ENCODE measurements around the gene CLIP4. TPM values are rescaled to one million over a fixed set of nuclear protein-coding genes. Genes with fewer than 3 reads are reported as not detected.

The CLIP4 gene
- total RNA-seq, 1 experiment from 2014 or later: 18.2 TPM

DNA sequence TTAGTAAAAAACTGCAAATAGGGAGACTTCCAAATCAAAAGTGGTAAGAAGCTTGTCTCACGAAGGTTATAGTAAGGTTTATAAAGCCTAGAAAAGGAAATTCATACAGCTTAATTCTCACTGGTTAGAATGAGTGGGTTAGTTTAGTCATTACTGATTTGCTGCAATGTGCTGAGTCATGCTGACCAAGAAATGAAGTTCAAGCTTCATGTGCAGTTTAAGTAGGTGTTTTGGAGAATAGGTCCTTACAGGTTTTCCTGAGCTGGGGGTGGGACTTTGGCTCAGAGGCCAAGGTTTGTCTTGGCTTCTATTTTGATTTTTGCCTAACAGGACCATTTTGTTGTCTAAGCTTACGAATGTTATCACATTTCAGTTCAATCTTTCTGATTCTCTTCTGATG, 15.1 kb downstream of the CLIP4 start:
- ChIA-PET POLR2A (ENCODE audit: low non-redundant PET) (no interaction called here), CTCF (no interaction called here)
- no peaks in the 10 kb centered on the region for H3K36me3 ChIP-seq (ENCODE audit: insufficient read depth, low read length, poor library complexity, severe bottlenecking)
- BruUV-seq (replicated peaks): no TSS peak
- H3K4me1 ChIP-seq (ENCODE audit: insufficient read depth, low read length, poor library complexity, severe bottlenecking): peaks cover 16% of the 10 kb centered on the region
- TF ChIP-seq EZH2 (IDR thresholded peaks at IDR 0.05; ENCODE audit: borderline replicate concordance, low read depth, low read length, poor library complexity, severe bottlenecking): no peak
- TF ChIP-seq, protein P1, sequence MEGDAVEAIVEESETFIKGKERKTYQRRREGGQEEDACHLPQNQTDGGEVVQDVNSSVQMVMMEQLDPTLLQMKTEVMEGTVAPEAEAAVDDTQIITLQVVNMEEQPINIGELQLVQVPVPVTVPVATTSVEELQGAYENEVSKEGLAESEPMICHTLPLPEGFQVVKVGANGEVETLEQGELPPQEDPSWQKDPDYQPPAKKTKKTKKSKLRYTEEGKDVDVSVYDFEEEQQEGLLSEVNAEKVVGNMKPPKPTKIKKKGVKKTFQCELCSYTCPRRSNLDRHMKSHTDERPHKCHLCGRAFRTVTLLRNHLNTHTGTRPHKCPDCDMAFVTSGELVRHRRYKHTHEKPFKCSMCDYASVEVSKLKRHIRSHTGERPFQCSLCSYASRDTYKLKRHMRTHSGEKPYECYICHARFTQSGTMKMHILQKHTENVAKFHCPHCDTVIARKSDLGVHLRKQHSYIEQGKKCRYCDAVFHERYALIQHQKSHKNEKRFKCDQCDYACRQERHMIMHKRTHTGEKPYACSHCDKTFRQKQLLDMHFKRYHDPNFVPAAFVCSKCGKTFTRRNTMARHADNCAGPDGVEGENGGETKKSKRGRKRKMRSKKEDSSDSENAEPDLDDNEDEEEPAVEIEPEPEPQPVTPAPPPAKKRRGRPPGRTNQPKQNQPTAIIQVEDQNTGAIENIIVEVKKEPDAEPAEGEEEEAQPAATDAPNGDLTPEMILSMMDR (conservative IDR thresholded peaks at IDR 0.05; ENCODE audit: low read depth, low read length): no peak
- DNase-seq (ENCODE audit: low spot score): peak; percentile 43
- H3K9me3 ChIP-seq (ENCODE audit: low read depth, low read length, poor library complexity, severe bottlenecking): no peaks in the 10 kb centered on the region
- peak overlapping the region; percentile 33 for H3K27ac ChIP-seq (ENCODE audit: low read depth, low read length, poor library complexity, severe bottlenecking)
- no peak overlapping the region for H3K4me3 ChIP-seq (ENCODE audit: low read depth, low read length, poor library complexity, severe bottlenecking)
- intact Hi-C loops (cut with micrococcal nuclease; ENCODE audit: unreplicated experiment): no loop called here
- H3K27me3 ChIP-seq (replicated peaks; ENCODE audit: insufficient read depth, low read depth, low read length, poor library complexity): no peaks in the 10 kb centered on the region

DNA sequence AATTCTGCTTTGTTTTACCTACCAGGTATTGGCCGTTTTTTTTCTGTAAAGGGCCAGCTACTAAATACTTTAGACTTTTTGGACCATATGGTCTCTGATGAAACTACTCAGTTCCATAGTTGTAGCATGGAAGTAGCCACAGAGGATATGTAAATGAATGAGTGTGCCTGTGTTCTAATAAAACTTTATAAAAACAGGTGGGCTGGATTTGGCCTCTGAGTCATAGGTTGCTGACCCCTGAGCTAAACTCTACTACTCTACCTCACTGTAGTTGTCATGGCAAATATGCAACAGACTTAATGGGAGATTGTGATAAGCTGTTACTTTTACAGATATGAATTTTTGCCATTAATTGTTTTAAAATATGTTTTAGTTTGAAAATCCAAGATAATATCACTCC, 19.7 kb downstream of the CLIP4 start:
- no peaks in the 10 kb centered on the region for H3K36me3 ChIP-seq (ENCODE audit: insufficient read depth, low read length, poor library complexity, severe bottlenecking)

DNA sequence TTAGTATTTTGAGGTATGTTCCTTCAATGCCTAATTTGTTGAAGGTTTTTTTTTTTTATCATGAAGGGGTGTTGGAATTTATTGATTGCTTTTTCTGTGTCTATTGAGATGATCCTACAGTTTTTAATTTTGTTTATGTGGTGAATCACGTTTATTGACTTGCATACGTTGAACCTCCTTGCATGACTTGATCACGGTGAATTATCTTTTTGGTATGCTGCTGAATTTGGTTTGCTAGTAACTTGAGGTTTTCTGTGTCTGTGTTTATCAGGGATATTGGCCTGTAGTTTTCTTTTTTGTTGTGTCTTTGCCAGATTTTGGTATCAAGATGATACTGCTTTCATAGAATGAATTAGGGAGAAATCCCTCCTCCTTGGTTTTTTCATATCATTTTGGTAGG, 23.9 kb downstream of the CLIP4 start:
- Histone ChIP-seq H3K36me3 (ENCODE audit: insufficient read depth, low read length, poor library complexity, severe bottlenecking) (peaks cover 6% of the 10 kb centered on the region), H3K27ac (ENCODE audit: low read depth, low read length, poor library complexity, severe bottlenecking) (no peak overlapping the region), H3K9me3 (ENCODE audit: low read depth, low read length, poor library complexity, severe bottlenecking) (no peaks in the 10 kb centered on the region), H3K4me1 (ENCODE audit: insufficient read depth, low read length, poor library complexity, severe bottlenecking) (no peaks in the 10 kb centered on the region), H3K27me3 (replicated peaks; ENCODE audit: insufficient read depth, low read depth, low read length, poor library complexity) (no peaks in the 10 kb centered on the region), H3K4me3 (ENCODE audit: low read depth, low read length, poor library complexity, severe bottlenecking) (no peak overlapping the region)
- no TSS peak for BruUV-seq (replicated peaks)
- ChIA-PET CTCF (no interaction called here), POLR2A (ENCODE audit: low non-redundant PET) (no interaction called here)
- no peak for TF ChIP-seq EZH2 (IDR thresholded peaks at IDR 0.05; ENCODE audit: borderline replicate concordance, low read depth, low read length, poor library complexity, severe bottlenecking)
- TF ChIP-seq, protein P1 (conservative IDR thresholded peaks at IDR 0.05; ENCODE audit: low read depth, low read length): no peak
- no peak for DNase-seq (ENCODE audit: low spot score)
- intact Hi-C loops (cut with micrococcal nuclease; ENCODE audit: unreplicated experiment): no loop called here

More for the DNA sequence above, 19.7 kb downstream of the CLIP4 start:
- ChIA-PET POLR2A (ENCODE audit: low non-redundant PET) (interaction anchor here (0.7 kb wide), 1 partner anchor 19 kb away, joined by 3 read pairs; no protein-coding TSS in a partner anchor), CTCF (no interaction called here)
- Histone ChIP-seq H3K9me3 (ENCODE audit: low read depth, low read length, poor library complexity, severe bottlenecking) (no peaks in the 10 kb centered on the region), H3K27ac (ENCODE audit: low read depth, low read length, poor library complexity, severe bottlenecking) (no peak overlapping the region), H3K4me1 (ENCODE audit: insufficient read depth, low read length, poor library complexity, severe bottlenecking) (peaks cover 6% of the 10 kb centered on the region), H3K4me3 (ENCODE audit: low read depth, low read length, poor library complexity, severe bottlenecking) (no peak overlapping the region), H3K27me3 (replicated peaks; ENCODE audit: insufficient read depth, low read depth, low read length, poor library complexity) (no peaks in the 10 kb centered on the region)
- TF ChIP-seq, protein P1 (conservative IDR thresholded peaks at IDR 0.05; ENCODE audit: low read depth, low read length): no peak
- no peak for TF ChIP-seq EZH2 (IDR thresholded peaks at IDR 0.05; ENCODE audit: borderline replicate concordance, low read depth, low read length, poor library complexity, severe bottlenecking)
- no peak for DNase-seq (ENCODE audit: low spot score)
- intact Hi-C loops (cut with micrococcal nuclease; ENCODE audit: unreplicated experiment): no loop called here
- BruUV-seq (replicated peaks): no TSS peak
